HEK293T (cell line): ENCODE data around the gene MOK.
"Not testable (repeated sequence)": the region's sequence is repeated elsewhere in the genome, so short reads cannot be mapped to it uniquely, and the experiment has no call there.

Experiments
- CTCF ChIA-PET: fragments of 350-600 bp; formaldehyde crosslinking; extraction: SDS; loops from one replicate; lab custom pipeline; 2021; ENCODE audit warnings: antibody characterized with exemption, inconsistent platforms; lab: Yijun Ruan, JAX
- POLR2A ChIA-PET: fragments of 350-600 bp; formaldehyde crosslinking; extraction: SDS; loops from one replicate; lab custom pipeline; 2020; ENCODE audit warnings: antibody characterized with exemption, inconsistent platforms; lab: Yijun Ruan, JAX
- DNase-seq: peaks from one replicate; pipeline ENCODE4 v3.0.0; 2012; ENCODE audit warnings: mixed read lengths; ENCODE audit errors: extremely low spot score
- ARNT ChIP-seq: fragments of 450-650 bp; IDR thresholded peaks from 2 replicates; pipeline ENCODE4 v1.6.1; 2017; ENCODE audit warnings: mild to moderate bottlenecking
- BHLHE40 ChIP-seq: fragments of 450-650 bp; IDR thresholded peaks from 2 replicates; pipeline ENCODE4 v1.6.1; 2016; ENCODE audit warnings: mild to moderate bottlenecking, moderate library complexity, borderline replicate concordance
- CTBP1 ChIP-seq: fragments of 450-650 bp; IDR thresholded peaks from 2 replicates; pipeline ENCODE4 v1.6.1; 2016; ENCODE audit warnings: borderline replicate concordance
- ELF4 ChIP-seq: fragments of 450-650 bp; IDR thresholded peaks from 2 replicates; pipeline ENCODE4 v1.6.1; 2017; ENCODE audit warnings: antibody characterized with exemption
- FOXA1 ChIP-seq: fragments of 450-650 bp; IDR thresholded peaks from 2 replicates; pipeline ENCODE4 v1.6.1; 2016; ENCODE audit warnings: mild to moderate bottlenecking
- FOXK2 ChIP-seq: fragments of 450-650 bp; IDR thresholded peaks from 2 replicates; pipeline ENCODE4 v1.6.1; 2016; ENCODE audit warnings: mild to moderate bottlenecking
- FOXM1 ChIP-seq: fragments of 450-650 bp; IDR thresholded peaks from 2 replicates; pipeline ENCODE4 v1.6.1; 2017; ENCODE audit warnings: mild to moderate bottlenecking, borderline replicate concordance
- HDGF ChIP-seq: fragments of 450-650 bp; IDR thresholded peaks from 2 replicates; pipeline ENCODE4 v1.6.1; 2017; ENCODE audit warnings: antibody characterized with exemption, borderline replicate concordance
- L3MBTL2 ChIP-seq: fragments of 450-650 bp; conservative IDR thresholded peaks from 2 replicates; pipeline ENCODE4 v1.6.1; 2016; ENCODE audit warnings: mild to moderate bottlenecking
- LEF1 ChIP-seq: fragments of 450-650 bp; IDR thresholded peaks from 2 replicates; pipeline ENCODE4 v1.6.1; 2017; ENCODE audit warnings: mild to moderate bottlenecking, borderline replicate concordance
- NFRKB ChIP-seq: fragments of 450-650 bp; IDR thresholded peaks from 2 replicates; pipeline ENCODE4 v1.6.1; 2016; ENCODE audit warnings: mild to moderate bottlenecking, moderate library complexity
- PKNOX1 ChIP-seq: fragments of 450-650 bp; IDR thresholded peaks from 2 replicates; pipeline ENCODE4 v1.6.1; 2016
- SP1 ChIP-seq: fragments of 450-650 bp; IDR thresholded peaks from 2 replicates; pipeline ENCODE4 v1.6.1; 2017
- SUZ12 ChIP-seq: fragments of 450-650 bp; IDR thresholded peaks from 2 replicates; pipeline ENCODE4 v1.6.1; 2016; ENCODE audit warnings: mild to moderate bottlenecking
- TARDBP ChIP-seq: fragments of 450-650 bp; IDR thresholded peaks from 2 replicates; pipeline ENCODE4 v1.6.1; 2016
- ZNF384 ChIP-seq: fragments of 450-650 bp; IDR thresholded peaks from 2 replicates; pipeline ENCODE4 v1.6.1; 2016

The MOK gene

GRCh38 chr14:102304611-102305506, at the start of gene MOK:
TSS of gene MOK (minus strand) at chr14:102305164. CDS start at chr14:102304968, 196 bp downstream.
- no peak; the same call in 1 of the 2 replicates for TF ChIP-seq ZNF384
- 0 out of 2 replicates have a peak, but pooled peaks have one; percentile 29 for TF ChIP-seq L3MBTL2
- CTCF ChIA-PET, result interaction anchor here (1.4 to 1.8 kb wide), 2 partner anchors 9 to 13 kb away, joined by 4 to 11 read pairs; no protein-coding TSS in a partner anchor
- peak; percentile 99 for DNase-seq
- POLR2A ChIA-PET, result interaction anchor here (0.8 to 1.9 kb wide), 3 partner anchors 9 to 15 kb away, joined by 3 to 8 read pairs (median 4); no protein-coding TSS in a partner anchor

GRCh38 chr14:102353126-102353619, 48.2 kb upstream of the MOK start:
- ChIA-PET POLR2A (no interaction called here), CTCF (no interaction called here)
- TF ChIP-seq NFRKB (no peak), LEF1 (no peak), HDGF (no peak), ZNF384 (no peak), ELF4 (no peak), CTBP1 (no peak), TARDBP (no peak), ARNT (no peak), PKNOX1 (no peak), FOXK2 (no peak), FOXA1 (no peak), FOXM1 (no peak), BHLHE40 (no peak), SUZ12 (no peak), SP1 (no peak), L3MBTL2 (no peak)
- no peak for DNase-seq

GRCh38 chr14:102352213-102352612, 47.2 kb upstream of the MOK start:
- CTCF ChIA-PET, result no interaction called here
- POLR2A ChIA-PET, result interaction anchor here (3.1 kb wide), 1 partner anchor 10 kb away, joined by 14 read pairs; the partner anchor contains the start of genes CINP and TECPR2
- TF ChIP-seq FOXA1 (no peak), LEF1 (no peak)
- DNase-seq, result no peak

- POLR2A ChIA-PET, result interaction anchor here (3.1 kb wide), 1 partner anchor 11 kb away, joined by 14 read pairs; the partner anchor contains the start of genes CINP and TECPR2
- DNase-seq, CTCF ChIA-PET: not testable (repeated sequence)
Measured at GRCh38 chr14:102351593-102351992, 46.6 kb upstream of the MOK start.

- no peak for TF ChIP-seq PKNOX1
- no peak for TF ChIP-seq FOXK2
- TF ChIP-seq ARNT, result no peak
- TF ChIP-seq LEF1, result no peak
- no peak for TF ChIP-seq FOXM1
- TF ChIP-seq BHLHE40, result no peak
- TF ChIP-seq NFRKB, result no peak
- TF ChIP-seq HDGF, result no peak
- TF ChIP-seq L3MBTL2, result no peak
- no peak for TF ChIP-seq FOXA1
- no peak for TF ChIP-seq TARDBP
- TF ChIP-seq SP1, result no peak
- TF ChIP-seq CTBP1, result no peak
- TF ChIP-seq ZNF384, result no peak
- TF ChIP-seq SUZ12, result no peak
- no peak for TF ChIP-seq ELF4
- DNase-seq, result no peak
- ChIA-PET POLR2A (interaction anchor here (3.1 kb wide), 1 partner anchor 11 kb away, joined by 14 read pairs; the partner anchor contains the start of genes CINP and TECPR2), CTCF (no interaction called here)
Measured at GRCh38 chr14:102351023-102351422, 46.1 kb upstream of the MOK start.

- no peak for DNase-seq
- TF ChIP-seq ARNT (no peak), SP1 (no peak), FOXK2 (no peak), TARDBP (no peak), FOXA1 (no peak), L3MBTL2 (no peak), FOXM1 (no peak), PKNOX1 (no peak), NFRKB (no peak), SUZ12 (no peak), ELF4 (no peak)
- ChIA-PET POLR2A (interaction anchor here (1.7 kb wide), 1 partner anchor 14 kb away, joined by 6 read pairs; the partner anchor contains the start of genes CINP and TECPR2), CTCF (interaction anchor here (0.9 kb wide), 1 partner anchor 31 kb away, joined by 3 read pairs; no protein-coding TSS in a partner anchor)
Measured at GRCh38 chr14:102348376-102348775, 43.4 kb upstream of the MOK start.
